Measurements from ENCODE around the gene SSX2IP. TPM values are rescaled to one million over a fixed set of nuclear protein-coding genes. Genes with fewer than 3 reads are reported as not detected.

The SSX2IP gene
- polyA plus RNA-seq, 1 experiment: 6.5 TPM

GRCh38 chr1:84620720-84621313, 69.4 kb downstream of the SSX2IP start:
- POLR2A ChIA-PET: no interaction called here
- Histone ChIP-seq H3K4me3 (ENCODE audit: low read depth, low read length) (peak overlapping the region; percentile 51), H3K36me3 (ENCODE audit: control insufficient read depth, insufficient read depth, low read length) (no peaks in the 10 kb centered on the region), H3K27me3 (ENCODE audit: control insufficient read depth, insufficient read depth, low read length) (no peaks in the 10 kb centered on the region)
- no peak for DNase-seq (ENCODE audit: low read depth)
- TF ChIP-seq CTCF (IDR thresholded peaks at IDR 0.05; ENCODE audit: insufficient read depth, low read depth, low read length): peak; percentile 70
- CTCF ChIA-PET: interaction anchor here (0.6 to 2.6 kb wide), 24 partner anchors 8 to 715 kb away, joined by 3 to 16 read pairs (median 4); partner anchors contain the start of gene CTBS

- H3K27me3 ChIP-seq (ENCODE audit: control insufficient read depth, insufficient read depth, low read length): no peaks in the 10 kb centered on the region
- ChIA-PET CTCF (interaction anchor here (0.7 to 2.6 kb wide), 16 partner anchors 9 to 713 kb away, joined by 3 to 16 read pairs (median 4); partner anchors contain the start of genes GNG5 and SPATA1), POLR2A (no interaction called here)
- no peaks in the 10 kb centered on the region for H3K36me3 ChIP-seq (ENCODE audit: control insufficient read depth, insufficient read depth, low read length)
- H3K4me3 ChIP-seq (ENCODE audit: low read depth, low read length): no peak overlapping the region
- TF ChIP-seq CTCF (IDR thresholded peaks at IDR 0.05; ENCODE audit: insufficient read depth, low read depth, low read length): no peak
- peak; percentile 65 for DNase-seq (ENCODE audit: low read depth)
Observed at GRCh38 chr1:84619383-84620102, 70.7 kb downstream of the SSX2IP start.

GRCh38 chr1:84617349-84617748, 72.9 kb downstream of the SSX2IP start:
- Histone ChIP-seq H3K36me3 (ENCODE audit: control insufficient read depth, insufficient read depth, low read length) (no peaks in the 10 kb centered on the region), H3K4me3 (ENCODE audit: low read depth, low read length) (no peak overlapping the region), H3K27me3 (ENCODE audit: control insufficient read depth, insufficient read depth, low read length) (no peaks in the 10 kb centered on the region)
- ChIA-PET CTCF (no interaction called here), POLR2A (no interaction called here)
- no peak for TF ChIP-seq CTCF (IDR thresholded peaks at IDR 0.05; ENCODE audit: insufficient read depth, low read depth, low read length)
- no peak for DNase-seq (ENCODE audit: low read depth)

GRCh38 chr1:84615790-84616189, 74.5 kb downstream of the SSX2IP start:
- TF ChIP-seq CTCF (IDR thresholded peaks at IDR 0.05; ENCODE audit: insufficient read depth, low read depth, low read length): no peak
- POLR2A ChIA-PET: no interaction called here
- Histone ChIP-seq H3K36me3 (ENCODE audit: control insufficient read depth, insufficient read depth, low read length) (no peaks in the 10 kb centered on the region), H3K4me3 (ENCODE audit: low read depth, low read length) (no peak overlapping the region), H3K27me3 (ENCODE audit: control insufficient read depth, insufficient read depth, low read length) (no peaks in the 10 kb centered on the region)
- DNase-seq (ENCODE audit: low read depth): no peak
- CTCF ChIA-PET: interaction anchor here (1.0 kb wide), 2 partner anchors 11 to 23 kb away, joined by 3 read pairs; no protein-coding TSS in a partner anchor

DNA sequence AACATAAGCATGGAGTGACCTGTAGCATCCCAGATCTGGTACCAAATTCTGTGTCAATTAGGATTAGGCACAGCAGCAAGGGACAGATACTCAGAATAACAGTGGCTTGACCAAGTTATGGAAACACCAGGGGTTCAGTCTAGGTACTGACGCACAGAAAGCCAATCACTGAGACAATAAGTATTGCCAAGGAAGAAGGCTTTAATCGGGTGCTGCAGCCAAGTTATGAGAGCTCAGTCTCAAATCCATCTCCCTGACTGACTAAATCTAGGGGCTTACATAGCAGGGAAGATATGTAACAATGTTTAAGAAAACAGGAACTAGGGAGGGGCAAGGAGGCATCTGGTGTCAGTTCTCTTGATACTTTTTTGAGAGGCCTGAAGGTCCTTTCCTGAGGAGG, 76.4 kb downstream of the SSX2IP start:
- Histone ChIP-seq H3K36me3 (ENCODE audit: control insufficient read depth, insufficient read depth, low read length) (no peaks in the 10 kb centered on the region), H3K27me3 (ENCODE audit: control insufficient read depth, insufficient read depth, low read length) (no peaks in the 10 kb centered on the region), H3K4me3 (ENCODE audit: low read depth, low read length) (no peak overlapping the region)
- POLR2A ChIA-PET: no interaction called here
- DNase-seq (ENCODE audit: low read depth): no peak
- no peak for TF ChIP-seq CTCF (IDR thresholded peaks at IDR 0.05; ENCODE audit: insufficient read depth, low read depth, low read length)
- CTCF ChIA-PET: interaction anchor here (0.8 to 1.4 kb wide), 2 partner anchors 8 to 172 kb away, joined by 3 to 6 read pairs; no protein-coding TSS in a partner anchor

Measured in BJ (cell line).